HG02885 (cell line): ENCODE measurements around the gene EEF1AKMT2.
"Not testable (repeated sequence)": the region's sequence is repeated elsewhere in the genome, so short reads cannot be mapped to it uniquely, and the experiment has no call there.

Experiments used
- ATAC-seq: cut with Tn5 transposase; IDR thresholded peaks from one replicate; pipeline ENCODE4 v1.9.1; 2021; ENCODE audit warnings: mild to moderate bottlenecking; ENCODE audit not compliant: unreplicated experiment, poor library complexity

The EEF1AKMT2 gene

GRCh38 chr10:124791547-124792348, at the start of gene EEF1AKMT2:
Gene EEF1AKMT2 (minus strand): TSS chr10:124791887. CDS start chr10:124791833, 54 bp downstream.
- peak; percentile 93 for ATAC-seq

GRCh38 chr10:124837687-124838086, 46.0 kb upstream of the EEF1AKMT2 start:
- no peak for ATAC-seq

GRCh38 chr10:124831116-124831515, 39.4 kb upstream of the EEF1AKMT2 start:
- no peak for ATAC-seq

- no peak for ATAC-seq
Measured at GRCh38 chr10:124830445-124830844, 38.8 kb upstream of the EEF1AKMT2 start.

GRCh38 chr10:124829447-124830115, 37.9 kb upstream of the EEF1AKMT2 start:
- ATAC-seq: no peak

GRCh38 chr10:124827474-124827873, 35.8 kb upstream of the EEF1AKMT2 start:
- ATAC-seq: no peak

- ATAC-seq: no peak
Measured at GRCh38 chr10:124826262-124826661, 34.6 kb upstream of the EEF1AKMT2 start.

GRCh38 chr10:124825702-124826101, 34.0 kb upstream of the EEF1AKMT2 start:
- ATAC-seq: no peak

GRCh38 chr10:124824932-124825331, 33.2 kb upstream of the EEF1AKMT2 start:
- not testable (repeated sequence) for ATAC-seq

- ATAC-seq: no peak
Measured at GRCh38 chr10:124824507-124824906, 32.8 kb upstream of the EEF1AKMT2 start.

- no peak for ATAC-seq
Measured at GRCh38 chr10:124821520-124821919, 29.8 kb upstream of the EEF1AKMT2 start.

- no peak for ATAC-seq
Measured at GRCh38 chr10:124820121-124820520, 28.4 kb upstream of the EEF1AKMT2 start.

- peak; percentile 44 for ATAC-seq
Measured at GRCh38 chr10:124802313-124802675, 10.6 kb upstream of the EEF1AKMT2 start.

GRCh38 chr10:124799211-124799610, 7.5 kb upstream of the EEF1AKMT2 start:
- ATAC-seq: no peak

- ATAC-seq: no peak
Measured at GRCh38 chr10:124798781-124799180, 7.1 kb upstream of the EEF1AKMT2 start.

- no peak for ATAC-seq
Measured at GRCh38 chr10:124798364-124798763, 6.7 kb upstream of the EEF1AKMT2 start.

- no peak for ATAC-seq
Measured at GRCh38 chr10:124792998-124793352, 1.3 kb upstream of the EEF1AKMT2 start.

GRCh38 chr10:124782900-124783299, 8.8 kb downstream of the EEF1AKMT2 start:
- ATAC-seq: not testable (repeated sequence)

- no peak for ATAC-seq
Measured at GRCh38 chr10:124768791-124769190, 22.9 kb downstream of the EEF1AKMT2 start.

- ATAC-seq: no peak
Measured at GRCh38 chr10:124765256-124765655, 26.4 kb downstream of the EEF1AKMT2 start.

GRCh38 chr10:124763267-124763666, 28.4 kb downstream of the EEF1AKMT2 start:
- no peak for ATAC-seq

- ATAC-seq: no peak
Measured at GRCh38 chr10:124762281-124762680, 29.4 kb downstream of the EEF1AKMT2 start.
